OCI-LY7 (cell line): ENCODE measurements around the gene ABHD13. TPM values are rescaled to one million over a fixed set of nuclear protein-coding genes. Genes with fewer than 3 reads are reported as not detected.
"Not testable (repeated sequence)": the region's sequence is repeated elsewhere in the genome, so short reads cannot be mapped to it uniquely, and the experiment has no call there.

Source experiments
- BruUV-seq: library from RNA; stranded (reverse); fragments of 400-500 nt; replicated peaks from 2 replicates; lab custom pipeline; 2021; lab: Mats Ljungman, UMichigan
- CTCF ChIA-PET: fragments of 300-600 bp; sonication (Branson Sonifier 250); formaldehyde crosslinking; loops from one replicate; lab custom pipeline; 2022; ENCODE audit warnings: antibody characterized with exemption; ENCODE audit not compliant: unreplicated experiment; lab: Charles Lee
- POLR2A ChIA-PET: fragments of 300-600 bp; sonication (Branson Sonifier 250); formaldehyde crosslinking; loops from one replicate; lab custom pipeline; 2022; ENCODE audit warnings: antibody characterized with exemption; lab: Charles Lee
- DNase-seq: peaks from one replicate; pipeline ENCODE4 v3.0.0-alpha.2; 2015; ENCODE audit warnings: low spot score
- H2AFZ ChIP-seq: fragments of 200-600 bp; sonication (generic), shearing (Covaris generic); 2 replicates; pipeline ENCODE4 v1.6.1; 2014; ENCODE audit warnings: mild to moderate bottlenecking, antibody characterized with exemption, low read length, moderate library complexity
- H3K27ac ChIP-seq: fragments of 200-600 bp; sonication (generic); 2 replicates; pipeline ENCODE4 v1.5.1; 2014; ENCODE audit warnings: mixed run types, low read depth, mild to moderate bottlenecking, moderate library complexity, low read length, inconsistent platforms; ENCODE audit not compliant: poor library complexity, severe bottlenecking
- H3K36me3 ChIP-seq: fragments of 200-600 bp; sonication (generic); 2 replicates; pipeline ENCODE4 v1.6.1; 2014; ENCODE audit warnings: mild to moderate bottlenecking, antibody characterized with exemption, low read length, moderate library complexity, mixed read lengths; ENCODE audit not compliant: insufficient read depth
- H3K4me1 ChIP-seq: fragments of 200-600 bp; sonication (generic); 2 replicates; pipeline ENCODE4 v1.5.1; 2014; ENCODE audit warnings: mild to moderate bottlenecking, low read length; ENCODE audit not compliant: insufficient read depth, poor library complexity, severe bottlenecking
- H3K4me2 ChIP-seq: fragments of 200-600 bp; sonication (generic); 2 replicates; pipeline ENCODE4 v1.6.1; 2014; ENCODE audit warnings: mild to moderate bottlenecking, low read length
- H3K4me3 ChIP-seq: fragments of 200-600 bp; sonication (generic); 2 replicates; pipeline ENCODE4 v1.5.1; 2014; ENCODE audit warnings: mild to moderate bottlenecking, low read depth, low read length; ENCODE audit not compliant: poor library complexity, severe bottlenecking
- H3K79me2 ChIP-seq: fragments of 200-600 bp; sonication (generic); 2 replicates; pipeline ENCODE4 v1.6.1; 2016; ENCODE audit warnings: low read depth, mild to moderate bottlenecking, low read length, moderate library complexity, mixed read lengths; ENCODE audit not compliant: insufficient read depth
- H3K9me2 ChIP-seq: fragments of 200-600 bp; sonication (generic); 2 replicates; pipeline ENCODE4 v1.6.1; 2016; ENCODE audit warnings: mild to moderate bottlenecking, low read length, mixed read lengths; ENCODE audit not compliant: insufficient read depth
- H3K9me3 ChIP-seq: fragments of 200-600 bp; sonication (generic); 2 replicates; pipeline ENCODE4 v1.6.1; 2014; ENCODE audit warnings: mild to moderate bottlenecking, mixed run types, low read length, mixed read lengths
- H4K20me1 ChIP-seq: fragments of 200-600 bp; sonication (generic); 2 replicates; pipeline ENCODE4 v1.6.1; 2014; ENCODE audit warnings: mild to moderate bottlenecking, antibody characterized with exemption, low read length, moderate library complexity, mixed read lengths; ENCODE audit not compliant: insufficient read depth
- EZH2phosphoT487 ChIP-seq: fragments of 200-600 bp; sonication (generic); IDR thresholded peaks from 2 replicates; pipeline ENCODE4 v1.6.1; 2018; ENCODE audit warnings: low read depth, borderline replicate concordance, mild to moderate bottlenecking, mixed run types, antibody characterized with exemption, low read length, moderate library complexity, mixed read lengths
- intact Hi-C: fragments of 100-400 bp; cut with micrococcal nuclease; formaldehyde crosslinking; loops from one replicate; pipeline ENCODE4 v1.10.0; 2022; ENCODE audit not compliant: unreplicated experiment
- total RNA-seq, 2 experiments: library from RNA; depleted of rRNA in 1 of 2; stranded (reverse); fragments of >200 nt in 1 of 2; shearing (Covaris generic) in 1 of 2; gene quantifications; 2 replicates each; pipeline ENCODE4 v1.2.3, GENCODE V29; 2014 to 2022
- TF ChIP-seq, protein P1 (sequence below): fragments of 200-600 bp; sonication (generic); conservative IDR thresholded peaks from 2 replicates; pipeline ENCODE4 v1.5.1; 2014; ENCODE audit warnings: mild to moderate bottlenecking, antibody characterized with exemption, low read length, moderate library complexity, mixed read lengths

The ABHD13 gene
- total RNA-seq, 2 experiments from 2014 or later: 2.1 to 3.3 TPM

- DNase-seq: no peak
- POLR2A ChIA-PET: no interaction called here
- TF ChIP-seq EZH2phosphoT487: no peak
- H3K4me2 ChIP-seq: no peak overlapping the region
- no peak overlapping the region for H3K4me3 ChIP-seq
- H3K9me3 ChIP-seq: no peaks in the 10 kb centered on the region
- H2AFZ ChIP-seq: no peak overlapping the region
- H3K9me2 ChIP-seq: no peaks in the 10 kb centered on the region
- no peak overlapping the region for H3K27ac ChIP-seq
- intact Hi-C loops: no loop called here
- H3K4me1 ChIP-seq: peaks cover 5% of the 10 kb centered on the region
- H3K36me3 ChIP-seq: no peaks in the 10 kb centered on the region
- no TSS peak for BruUV-seq
- CTCF ChIA-PET: no interaction called here
- H4K20me1 ChIP-seq: no peaks in the 10 kb centered on the region
- no peaks in the 10 kb centered on the region for H3K79me2 ChIP-seq
Observed at GRCh38 chr13:108266321-108266990, 48.3 kb downstream of the ABHD13 start.

- intact Hi-C loops: no loop called here
Observed at GRCh38 chr13:108267347-108267746, 49.2 kb downstream of the ABHD13 start.

GRCh38 chr13:108267855-108268254, 49.7 kb downstream of the ABHD13 start:
- H3K36me3 ChIP-seq, DNase-seq, H3K4me1 ChIP-seq, H3K9me2 ChIP-seq, CTCF ChIA-PET, H2AFZ ChIP-seq, H3K27ac ChIP-seq, H3K9me3 ChIP-seq, H3K4me3 ChIP-seq, H4K20me1 ChIP-seq, BruUV-seq, intact Hi-C loops, H3K79me2 ChIP-seq, H3K4me2 ChIP-seq: not testable (repeated sequence)
- POLR2A ChIA-PET: interaction anchor here (1.1 kb wide), 1 partner anchor 202 kb away, joined by 4 read pairs; no protein-coding TSS in a partner anchor

More at GRCh38 chr13:108267347-108267746, 49.2 kb downstream of the ABHD13 start:
- Histone ChIP-seq H3K27ac (no peak overlapping the region), H3K36me3 (no peaks in the 10 kb centered on the region), H3K79me2 (no peaks in the 10 kb centered on the region), H3K4me3 (no peak overlapping the region), H3K9me3 (no peaks in the 10 kb centered on the region), H3K4me2 (no peak overlapping the region), H3K9me2 (no peaks in the 10 kb centered on the region), H3K4me1 (peaks cover 5% of the 10 kb centered on the region), H4K20me1 (no peaks in the 10 kb centered on the region), H2AFZ (no peak overlapping the region)
- TF ChIP-seq, protein P1, sequence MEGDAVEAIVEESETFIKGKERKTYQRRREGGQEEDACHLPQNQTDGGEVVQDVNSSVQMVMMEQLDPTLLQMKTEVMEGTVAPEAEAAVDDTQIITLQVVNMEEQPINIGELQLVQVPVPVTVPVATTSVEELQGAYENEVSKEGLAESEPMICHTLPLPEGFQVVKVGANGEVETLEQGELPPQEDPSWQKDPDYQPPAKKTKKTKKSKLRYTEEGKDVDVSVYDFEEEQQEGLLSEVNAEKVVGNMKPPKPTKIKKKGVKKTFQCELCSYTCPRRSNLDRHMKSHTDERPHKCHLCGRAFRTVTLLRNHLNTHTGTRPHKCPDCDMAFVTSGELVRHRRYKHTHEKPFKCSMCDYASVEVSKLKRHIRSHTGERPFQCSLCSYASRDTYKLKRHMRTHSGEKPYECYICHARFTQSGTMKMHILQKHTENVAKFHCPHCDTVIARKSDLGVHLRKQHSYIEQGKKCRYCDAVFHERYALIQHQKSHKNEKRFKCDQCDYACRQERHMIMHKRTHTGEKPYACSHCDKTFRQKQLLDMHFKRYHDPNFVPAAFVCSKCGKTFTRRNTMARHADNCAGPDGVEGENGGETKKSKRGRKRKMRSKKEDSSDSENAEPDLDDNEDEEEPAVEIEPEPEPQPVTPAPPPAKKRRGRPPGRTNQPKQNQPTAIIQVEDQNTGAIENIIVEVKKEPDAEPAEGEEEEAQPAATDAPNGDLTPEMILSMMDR: no peak
- no peak for TF ChIP-seq EZH2phosphoT487
- DNase-seq: no peak
- ChIA-PET CTCF (no interaction called here), POLR2A (interaction anchor here (1.1 kb wide), 1 partner anchor 202 kb away, joined by 4 read pairs; no protein-coding TSS in a partner anchor)
- no TSS peak for BruUV-seq
